ENCODE results near the gene SIL1. TPM values are rescaled to one million over a fixed set of nuclear protein-coding genes. Genes with fewer than 3 reads are reported as not detected.

The SIL1 gene
- total and polyA plus RNA-seq, 2 of the 4 experiments (the other 2 are of a cell fraction), result 56.1 to 66.0 TPM

GRCh38 chr5:139236479-139236878, 38.3 kb upstream of the SIL1 start:
- H3K36me3 ChIP-seq (ENCODE audit: control insufficient read depth, insufficient read depth, low read length), result no peaks in the 10 kb centered on the region
- no peak overlapping the region for H2BK120ac ChIP-seq (ENCODE audit: low read depth, low read length)
- no peak overlapping the region for H2AK5ac ChIP-seq (ENCODE audit: low read depth, low read length)
- peaks cover 11% of the 10 kb centered on the region for H3K27me3 ChIP-seq (ENCODE audit: control insufficient read depth, insufficient read depth, low read length)
- no peak overlapping the region for H2BK20ac ChIP-seq (ENCODE audit: low read depth, low read length)
- H3K9ac ChIP-seq (ENCODE audit: low read depth, low read length), result no peak overlapping the region
- no peak overlapping the region for H2AK9ac ChIP-seq (replicated peaks; ENCODE audit: low read depth, low read length, poor library complexity)
- POLR2A ChIA-PET (ENCODE audit: unreplicated experiment), result no interaction called here
- dilution Hi-C loops (cut with HindIII; ENCODE audit: low sequenced_read_pairs, unreplicated experiment), result no loop called here
- peaks cover 5% of the 10 kb centered on the region for H3K9me3 ChIP-seq (ENCODE audit: control insufficient read depth, insufficient read depth, low read length)
- no CpG with 5 or more reads among the region's 1 CpG for WGBS, 2 experiments (ENCODE audit: extremely low coverage in 2 of 2, insufficient read length in 1 of 2)
- in situ Hi-C loops (cut with MboI; ENCODE audit: low sequenced_read_pairs), result no loop called here
- H3K56ac ChIP-seq (ENCODE audit: extremely low read depth, insufficient read depth, low read length), result no peak overlapping the region
- H3K27ac ChIP-seq (ENCODE audit: insufficient read depth, low read length), result no peak overlapping the region
- H3K9me1 ChIP-seq (ENCODE audit: insufficient read depth, low read length), result no peaks in the 10 kb centered on the region
- H3K18ac ChIP-seq (ENCODE audit: low read depth, low read length), result no peak overlapping the region
- no peaks in the 10 kb centered on the region for H4K20me1 ChIP-seq (ENCODE audit: insufficient read depth, low read length)
- ATAC-seq (ENCODE audit: low read depth) (no peak), DNase-seq (no peak)
- H2BK5ac ChIP-seq (ENCODE audit: low read depth, low read length, poor library complexity, severe bottlenecking), result no peak overlapping the region
- H3K14ac ChIP-seq (replicated peaks; ENCODE audit: low read depth, low read length), result no peak overlapping the region
- H4K5ac ChIP-seq (ENCODE audit: low read depth, low read length), result no peak overlapping the region
- no peak overlapping the region for H3K4me3 ChIP-seq (ENCODE audit: insufficient read depth, low read depth, low read length)
- H4K8ac ChIP-seq (ENCODE audit: low read depth in 2 of 2, low read length in 2 of 2), result no peak overlapping the region
- H3K4ac ChIP-seq (ENCODE audit: low read depth, low read length), result no peak overlapping the region
- H3K23ac ChIP-seq (ENCODE audit: low read depth, low read length), result no peak overlapping the region
- no TSS peak for BruUV-seq (replicated peaks)
- no peaks in the 10 kb centered on the region for H3K4me1 ChIP-seq (ENCODE audit: control insufficient read depth, insufficient read depth, low read length)
- H4K91ac ChIP-seq (ENCODE audit: insufficient read depth, low read depth, low read length), result no peak overlapping the region
- no peak for TF ChIP-seq RCOR1 (IDR thresholded peaks at IDR 0.05; ENCODE audit: insufficient replicate concordance, low read length)
- TF ChIP-seq BHLHE40 (IDR thresholded peaks at IDR 0.05; ENCODE audit: low read depth, low read length), result no peak
- no peak for TF ChIP-seq MXI1 (IDR thresholded peaks at IDR 0.05; ENCODE audit: borderline replicate concordance, low read depth, low read length)
- no peak for TF ChIP-seq POLR2A (IDR thresholded peaks at IDR 0.05; ENCODE audit: low read depth, low read length)
- TF ChIP-seq, protein P1, sequence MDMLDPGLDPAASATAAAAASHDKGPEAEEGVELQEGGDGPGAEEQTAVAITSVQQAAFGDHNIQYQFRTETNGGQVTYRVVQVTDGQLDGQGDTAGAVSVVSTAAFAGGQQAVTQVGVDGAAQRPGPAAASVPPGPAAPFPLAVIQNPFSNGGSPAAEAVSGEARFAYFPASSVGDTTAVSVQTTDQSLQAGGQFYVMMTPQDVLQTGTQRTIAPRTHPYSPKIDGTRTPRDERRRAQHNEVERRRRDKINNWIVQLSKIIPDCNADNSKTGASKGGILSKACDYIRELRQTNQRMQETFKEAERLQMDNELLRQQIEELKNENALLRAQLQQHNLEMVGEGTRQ (IDR thresholded peaks at IDR 0.05; ENCODE audit: low read depth, low read length), result no peak
- no peak for TF ChIP-seq RAD21 (IDR thresholded peaks at IDR 0.05; ENCODE audit: low read length)
- TF ChIP-seq NFE2L2 (IDR thresholded peaks at IDR 0.05; ENCODE audit: low read depth, low read length), result no peak
- no peak for TF ChIP-seq MAZ (IDR thresholded peaks at IDR 0.05; ENCODE audit: borderline replicate concordance, low read depth, low read length)
- H3K4me2 ChIP-seq (ENCODE audit: low read depth, low read length), result no peak overlapping the region
- no peak overlapping the region for H2BK15ac ChIP-seq (ENCODE audit: low read depth, low read length)
- CTCF ChIA-PET, result no interaction called here
- no peak overlapping the region for H2AFZ ChIP-seq (replicated peaks; ENCODE audit: low read length, poor library complexity)
- no peaks in the 10 kb centered on the region for H3K79me1 ChIP-seq (ENCODE audit: low read depth in 1 of 2, low read length in 2 of 2)
- intact Hi-C loops (cut with micrococcal nuclease), result no loop called here
